ENCODE results near the gene MS4A12. TPM values are rescaled to one million over a fixed set of nuclear protein-coding genes. Genes with fewer than 3 reads are reported as not detected.

The MS4A12 gene
- total RNA-seq, 1 donor from 2014 or later, result not detected

DNA sequence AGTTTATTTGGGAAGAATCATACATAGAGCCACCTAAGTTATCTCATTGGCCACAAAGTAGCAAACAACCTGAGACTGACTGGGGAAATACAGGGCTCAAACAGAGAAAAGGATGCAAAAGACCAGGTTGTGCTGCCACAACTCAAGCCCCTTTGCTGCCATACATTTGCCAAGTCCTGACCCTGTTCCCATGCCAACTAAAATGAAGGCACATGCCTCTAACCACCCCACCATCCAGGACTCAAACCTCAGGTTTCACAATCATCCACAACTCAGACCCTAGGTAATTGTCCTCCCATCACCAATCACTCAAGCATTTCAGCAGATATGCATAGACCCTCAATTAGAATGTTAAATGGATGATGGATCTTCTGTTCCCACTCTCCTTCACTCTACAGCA lies 38.4 kb upstream of the MS4A12 start:
- TF ChIP-seq, protein P1, sequence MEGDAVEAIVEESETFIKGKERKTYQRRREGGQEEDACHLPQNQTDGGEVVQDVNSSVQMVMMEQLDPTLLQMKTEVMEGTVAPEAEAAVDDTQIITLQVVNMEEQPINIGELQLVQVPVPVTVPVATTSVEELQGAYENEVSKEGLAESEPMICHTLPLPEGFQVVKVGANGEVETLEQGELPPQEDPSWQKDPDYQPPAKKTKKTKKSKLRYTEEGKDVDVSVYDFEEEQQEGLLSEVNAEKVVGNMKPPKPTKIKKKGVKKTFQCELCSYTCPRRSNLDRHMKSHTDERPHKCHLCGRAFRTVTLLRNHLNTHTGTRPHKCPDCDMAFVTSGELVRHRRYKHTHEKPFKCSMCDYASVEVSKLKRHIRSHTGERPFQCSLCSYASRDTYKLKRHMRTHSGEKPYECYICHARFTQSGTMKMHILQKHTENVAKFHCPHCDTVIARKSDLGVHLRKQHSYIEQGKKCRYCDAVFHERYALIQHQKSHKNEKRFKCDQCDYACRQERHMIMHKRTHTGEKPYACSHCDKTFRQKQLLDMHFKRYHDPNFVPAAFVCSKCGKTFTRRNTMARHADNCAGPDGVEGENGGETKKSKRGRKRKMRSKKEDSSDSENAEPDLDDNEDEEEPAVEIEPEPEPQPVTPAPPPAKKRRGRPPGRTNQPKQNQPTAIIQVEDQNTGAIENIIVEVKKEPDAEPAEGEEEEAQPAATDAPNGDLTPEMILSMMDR (IDR thresholded peaks at IDR 0.05; ENCODE audit: insufficient read depth, low read depth, low read length), result no peak
- no peak for TF ChIP-seq EZH2 (IDR thresholded peaks at IDR 0.05; ENCODE audit: insufficient read depth, low read length)
- Histone ChIP-seq H3K4me1 (ENCODE audit: insufficient read depth, low read length) (no peaks in the 10 kb centered on the region), H3K79me2 (ENCODE audit: insufficient read depth, low read length) (no peaks in the 10 kb centered on the region), H3K4me3 (ENCODE audit: insufficient read depth, low read depth, low read length) (no peak overlapping the region), H3K9ac (ENCODE audit: low read length) (no peak overlapping the region), H2AFZ (ENCODE audit: low read depth, low read length) (no peak overlapping the region), H3K27me3 (ENCODE audit: insufficient read depth, low read length) (no peaks in the 10 kb centered on the region), H3K4me2 (ENCODE audit: low read length) (no peak overlapping the region), H3K9me3 (ENCODE audit: insufficient read depth, low read depth, low read length) (no peaks in the 10 kb centered on the region), H4K20me1 (ENCODE audit: insufficient read depth, low read length) (no peaks in the 10 kb centered on the region), H3K27ac (ENCODE audit: low read depth, low read length) (no peak overlapping the region), H3K36me3 (ENCODE audit: insufficient read depth, low read length) (no peaks in the 10 kb centered on the region)
- no peak for DNase-seq (ENCODE audit: low read depth)
- no peak for FAIRE-seq
- no peaks in the 10 kb centered on the region for H3K36me3 Mint-ChIP-seq (ENCODE audit: low read depth, unreplicated experiment)
- H3K27ac Mint-ChIP-seq (ENCODE audit: unreplicated experiment), result no peak overlapping the region
- no peaks in the 10 kb centered on the region for H3K9me3 Mint-ChIP-seq (ENCODE audit: unreplicated experiment)
- H3K4me3 Mint-ChIP-seq (ENCODE audit: unreplicated experiment), result no peak overlapping the region
- H3K4me1 Mint-ChIP-seq (ENCODE audit: low read depth, unreplicated experiment), result no peaks in the 10 kb centered on the region
- H3K27me3 Mint-ChIP-seq (ENCODE audit: low read depth, unreplicated experiment), result peaks cover 9% of the 10 kb centered on the region

DNA sequence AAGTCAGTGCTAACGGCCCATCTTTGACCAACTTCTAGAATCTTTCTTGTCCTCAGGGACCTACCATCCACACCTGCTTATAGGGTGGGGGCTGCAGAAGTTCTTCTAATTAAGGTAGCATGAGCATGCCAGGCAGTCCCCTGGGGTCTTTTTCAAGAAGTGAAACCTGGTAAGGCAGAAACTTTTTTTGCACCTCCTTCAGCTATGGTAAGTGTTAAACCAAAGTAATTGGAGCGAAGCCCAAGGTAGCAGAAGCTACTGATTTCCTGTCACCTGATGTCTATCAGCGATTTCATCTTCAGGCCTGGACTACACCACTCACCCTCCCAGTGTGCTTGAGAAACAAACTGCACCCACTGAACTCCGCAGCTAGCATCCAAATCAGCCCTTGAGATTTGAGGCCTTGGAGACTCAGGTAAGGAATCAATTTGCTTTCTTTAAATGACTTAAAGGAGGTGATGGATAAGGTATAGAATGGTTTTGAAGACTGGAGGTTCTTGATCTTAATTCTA lies 37.0 kb upstream of the MS4A12 start, which contains the start of gene MS4A1:
Gene MS4A1 (plus strand): TSS at position 317 of the 512 bp plus-strand sequence. CDS start 6,528 bp downstream, outside the sequence.
- H3K4me3 ChIP-seq (ENCODE audit: insufficient read depth, low read depth, low read length), result no peak within 1 kb of the TSS
- H3K9me3 Mint-ChIP-seq (ENCODE audit: unreplicated experiment), result no peaks in the 10 kb centered on the region
- H3K27me3 Mint-ChIP-seq (ENCODE audit: low read depth, unreplicated experiment), result peaks cover 9% of the 10 kb centered on the region
- H3K4me2 ChIP-seq (ENCODE audit: low read length), result no peak within 1 kb of the TSS
- no peak within 1 kb of the TSS for H3K9ac ChIP-seq (ENCODE audit: low read length)
- H3K36me3 ChIP-seq (ENCODE audit: insufficient read depth, low read length), result no peaks in the 10 kb centered on the region
- no peaks in the 10 kb centered on the region for H3K79me2 ChIP-seq (ENCODE audit: insufficient read depth, low read length)
- H3K27ac ChIP-seq (ENCODE audit: low read depth, low read length), result no peak within 1 kb of the TSS
- no peaks in the 10 kb centered on the region for H3K4me1 Mint-ChIP-seq (ENCODE audit: low read depth, unreplicated experiment)
- DNase-seq (ENCODE audit: low read depth) (no peak), FAIRE-seq (no peak)
- H3K36me3 Mint-ChIP-seq (ENCODE audit: low read depth, unreplicated experiment), result no peaks in the 10 kb centered on the region
- H2AFZ ChIP-seq (ENCODE audit: low read depth, low read length), result no peak within 1 kb of the TSS
- H3K4me3 Mint-ChIP-seq (ENCODE audit: unreplicated experiment), result no peak within 1 kb of the TSS
- no peak within 1 kb of the TSS for H3K27ac Mint-ChIP-seq (ENCODE audit: unreplicated experiment)
- TF ChIP-seq EZH2 (IDR thresholded peaks at IDR 0.05; ENCODE audit: insufficient read depth, low read length), result no peak
- TF ChIP-seq, protein P1 (IDR thresholded peaks at IDR 0.05; ENCODE audit: insufficient read depth, low read depth, low read length), result no peak
- no peaks in the 10 kb centered on the region for H4K20me1 ChIP-seq (ENCODE audit: insufficient read depth, low read length)
- no peaks in the 10 kb centered on the region for H3K27me3 ChIP-seq (ENCODE audit: insufficient read depth, low read length)
- H3K4me1 ChIP-seq (ENCODE audit: insufficient read depth, low read length), result no peaks in the 10 kb centered on the region
- H3K9me3 ChIP-seq (ENCODE audit: insufficient read depth, low read depth, low read length), result no peaks in the 10 kb centered on the region

DNA sequence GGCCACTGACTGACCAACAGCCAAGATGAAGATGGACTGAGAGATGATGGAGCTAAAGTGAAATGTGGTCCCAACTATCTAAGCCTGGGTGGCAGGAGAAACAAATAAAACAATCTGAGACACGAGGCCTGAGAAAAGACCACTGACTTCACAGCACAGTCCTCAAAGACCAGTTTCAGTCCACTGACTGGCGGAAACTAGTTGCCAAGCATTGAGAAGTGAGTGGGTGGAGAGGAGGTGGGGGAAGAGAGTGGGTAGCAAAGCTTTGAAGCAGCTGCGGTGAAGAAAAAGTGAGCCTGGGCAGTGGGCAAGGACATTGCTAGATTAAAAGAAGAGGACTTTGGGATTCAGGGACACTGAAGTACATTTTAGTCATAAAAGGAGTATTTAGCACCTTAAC lies 35.0 kb upstream of the MS4A12 start:
- no peak overlapping the region for H3K4me3 Mint-ChIP-seq (ENCODE audit: unreplicated experiment)
- TF ChIP-seq, protein P1 (IDR thresholded peaks at IDR 0.05; ENCODE audit: insufficient read depth, low read depth, low read length), result no peak
- TF ChIP-seq EZH2 (IDR thresholded peaks at IDR 0.05; ENCODE audit: insufficient read depth, low read length), result no peak
- no peak for FAIRE-seq
- Histone ChIP-seq H3K27me3 (ENCODE audit: insufficient read depth, low read length) (no peaks in the 10 kb centered on the region), H3K79me2 (ENCODE audit: insufficient read depth, low read length) (no peaks in the 10 kb centered on the region), H3K36me3 (ENCODE audit: insufficient read depth, low read length) (no peaks in the 10 kb centered on the region), H3K27ac (ENCODE audit: low read depth, low read length) (no peak overlapping the region), H3K4me3 (ENCODE audit: insufficient read depth, low read depth, low read length) (no peak overlapping the region), H3K9me3 (ENCODE audit: insufficient read depth, low read depth, low read length) (no peaks in the 10 kb centered on the region), H4K20me1 (ENCODE audit: insufficient read depth, low read length) (no peaks in the 10 kb centered on the region), H3K9ac (ENCODE audit: low read length) (no peak overlapping the region), H3K4me2 (ENCODE audit: low read length) (no peak overlapping the region), H3K4me1 (ENCODE audit: insufficient read depth, low read length) (no peaks in the 10 kb centered on the region), H2AFZ (ENCODE audit: low read depth, low read length) (no peak overlapping the region)
- H3K36me3 Mint-ChIP-seq (ENCODE audit: low read depth, unreplicated experiment), result no peaks in the 10 kb centered on the region
- H3K9me3 Mint-ChIP-seq (ENCODE audit: unreplicated experiment), result no peaks in the 10 kb centered on the region
- no peak overlapping the region for H3K27ac Mint-ChIP-seq (ENCODE audit: unreplicated experiment)
- H3K27me3 Mint-ChIP-seq (ENCODE audit: low read depth, unreplicated experiment), result peaks cover 9% of the 10 kb centered on the region
- no peaks in the 10 kb centered on the region for H3K4me1 Mint-ChIP-seq (ENCODE audit: low read depth, unreplicated experiment)
- no peak for DNase-seq (ENCODE audit: low read depth)
